HL-60/S4 (cell line): Measurements from ENCODE around the gene ABHD17B.
"Not testable (repeated sequence)": the region's sequence is repeated elsewhere in the genome, so short reads cannot be mapped to it uniquely, and the experiment has no call there.

Source experiments
- in situ Hi-C: fragments of 300-500 bp; cut with MboI; formaldehyde crosslinking; loops from 2 replicates; pipeline ENCODE4 v1.14.3; 2022; ENCODE audit warnings: low sequenced_read_pairs

Gene ABHD17B

DNA sequence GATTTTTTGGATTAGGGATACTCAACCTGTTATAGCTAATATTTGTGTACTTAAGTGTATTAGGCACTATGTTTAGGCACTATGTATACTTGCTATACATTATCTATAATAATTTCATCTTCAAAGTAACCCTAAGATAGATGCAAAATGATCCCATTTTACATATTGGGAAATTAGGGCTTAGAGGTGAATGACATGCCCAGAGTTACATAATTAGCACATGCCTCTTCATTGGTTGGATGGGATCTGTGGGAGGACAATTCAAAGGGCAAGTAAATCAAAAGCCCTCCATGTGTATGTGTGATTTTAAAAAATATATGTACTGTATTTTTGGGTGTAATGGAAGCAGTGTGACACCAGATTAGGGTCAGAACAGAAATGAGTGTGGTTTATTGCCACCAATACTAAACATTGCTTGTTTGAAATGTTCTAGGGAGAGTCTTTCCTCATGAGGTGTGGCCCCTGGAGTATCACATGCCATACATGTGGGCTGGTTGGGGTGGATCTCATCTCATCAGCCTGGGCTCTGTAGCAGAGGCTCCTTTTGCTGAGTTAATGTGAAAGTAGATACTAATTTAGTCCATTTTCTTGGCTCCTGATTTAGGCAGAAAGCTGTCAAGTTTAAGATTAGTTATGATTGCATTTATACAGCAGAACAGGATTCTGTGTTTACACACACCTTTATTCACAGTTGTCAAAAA, 6.0 kb upstream of the ABHD17B start:
- in situ Hi-C loops: no loop called here

DNA sequence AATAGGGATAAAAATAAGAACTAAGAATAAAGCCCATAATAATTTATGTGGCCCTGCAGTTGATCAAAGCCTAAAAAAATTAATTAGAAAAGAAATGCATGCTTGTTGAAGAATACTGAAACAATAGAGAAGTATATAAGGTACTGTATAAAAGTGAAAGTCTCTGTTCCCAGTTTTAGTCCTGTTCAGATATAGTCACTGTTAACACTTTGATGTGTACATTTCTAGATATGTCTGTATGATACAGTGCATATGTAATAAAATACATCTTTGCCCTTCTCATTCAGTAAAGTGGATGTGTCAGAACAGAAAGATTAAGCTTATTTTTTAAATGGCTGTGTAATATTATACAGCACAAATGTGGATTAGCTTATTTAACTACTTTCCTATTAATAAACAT, 4.5 kb upstream of the ABHD17B start:
- in situ Hi-C loops: no loop called here

DNA sequence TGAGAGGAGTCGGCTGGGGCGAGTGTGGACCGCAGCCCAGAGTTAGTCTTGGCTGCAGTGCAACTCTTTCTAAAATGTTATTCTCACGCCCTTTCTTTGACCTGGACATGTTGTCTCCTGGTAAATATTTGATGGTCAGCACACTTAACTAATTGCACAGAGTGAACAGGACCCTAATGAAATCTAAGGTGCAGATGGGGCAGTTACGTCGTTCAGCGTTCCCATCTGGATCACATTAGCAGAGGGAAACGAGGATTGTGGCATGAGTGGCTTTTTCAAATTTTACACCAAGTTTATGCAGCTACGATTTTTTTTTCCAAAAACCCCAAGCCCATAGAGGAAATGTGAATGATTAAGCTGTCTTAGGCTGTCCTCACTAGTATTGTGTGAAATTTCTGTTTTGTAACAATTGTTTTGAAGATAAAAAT, 929 bp upstream of the ABHD17B start:
- in situ Hi-C loops: no loop called here

DNA sequence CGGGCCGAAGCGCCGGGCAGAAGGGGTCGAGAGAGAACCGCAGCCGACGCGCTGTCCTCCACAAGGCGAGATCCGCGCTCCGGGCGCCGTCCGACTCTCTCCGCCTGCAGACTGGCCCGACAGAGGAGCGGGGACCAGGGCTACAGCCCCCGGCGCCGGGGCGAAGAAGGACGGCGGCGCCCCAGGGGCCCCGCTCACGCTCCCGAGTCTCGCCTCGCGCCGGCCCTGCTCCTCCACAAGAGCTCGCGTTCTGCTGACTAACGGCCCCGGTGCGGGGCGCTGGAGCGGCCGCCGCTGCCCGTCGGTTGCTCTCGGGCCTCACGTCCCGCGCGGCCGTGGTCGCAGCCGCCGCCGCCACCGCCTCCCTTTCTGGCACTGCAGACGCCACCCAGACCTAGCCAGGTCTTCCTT, 338 bp downstream of the ABHD17B start:
- in situ Hi-C loops: no loop called here

DNA sequence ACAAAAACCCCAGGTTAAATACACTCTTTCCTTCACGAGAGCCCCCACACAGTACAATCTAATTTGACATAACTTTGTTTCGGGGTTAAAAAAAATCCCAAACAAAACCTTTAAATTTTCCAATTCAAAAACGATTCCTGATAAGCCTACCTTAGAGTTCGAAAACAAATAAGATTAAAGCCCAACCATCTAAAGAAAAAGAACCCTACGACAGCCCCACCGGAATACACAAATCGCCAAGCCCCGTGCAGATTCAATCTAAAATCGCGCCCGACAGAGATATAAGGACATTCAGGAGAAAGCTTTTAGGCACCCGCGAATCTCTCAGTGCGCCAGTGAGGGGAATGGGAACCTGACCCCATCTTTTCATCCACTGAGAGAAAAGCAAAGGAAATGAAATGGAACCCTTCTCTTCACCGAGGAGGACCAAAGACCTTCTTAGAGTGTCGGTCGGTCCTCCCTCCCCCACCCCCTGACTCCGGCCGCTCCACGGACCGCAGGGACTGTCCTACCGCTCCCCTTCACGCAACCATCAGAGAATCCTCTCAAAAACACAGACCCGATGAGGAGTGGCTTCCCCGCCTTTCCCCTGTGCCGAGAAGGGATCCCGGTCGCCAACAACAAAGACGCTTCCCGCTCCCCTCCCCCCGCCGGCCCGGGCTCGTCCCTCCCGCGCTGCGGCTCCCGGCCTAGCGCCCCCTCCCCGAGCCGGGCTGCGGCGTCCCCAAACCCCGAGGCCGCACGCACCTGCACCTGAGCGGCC, 925 bp downstream of the ABHD17B start:
- in situ Hi-C loops: no loop called here

DNA sequence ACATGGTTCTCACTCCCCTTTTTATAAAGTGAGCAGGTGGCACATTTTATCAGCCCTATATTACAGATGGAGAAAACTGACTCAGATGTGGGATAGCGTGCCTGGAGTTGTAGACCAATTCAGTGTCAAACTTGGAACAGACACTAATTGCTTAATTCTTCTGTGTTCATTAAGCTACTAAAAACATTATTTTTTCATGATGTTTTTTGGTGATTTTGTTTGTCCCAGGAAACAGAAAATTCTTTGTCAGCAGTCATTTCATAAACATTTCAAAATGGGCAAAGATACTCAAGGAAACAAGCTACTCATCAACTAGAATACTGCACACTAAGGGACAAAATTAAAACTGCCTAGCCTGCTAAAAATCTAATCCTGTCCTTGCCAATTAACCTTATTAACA, 2.2 kb downstream of the ABHD17B start:
- in situ Hi-C loops: no loop called here

DNA sequence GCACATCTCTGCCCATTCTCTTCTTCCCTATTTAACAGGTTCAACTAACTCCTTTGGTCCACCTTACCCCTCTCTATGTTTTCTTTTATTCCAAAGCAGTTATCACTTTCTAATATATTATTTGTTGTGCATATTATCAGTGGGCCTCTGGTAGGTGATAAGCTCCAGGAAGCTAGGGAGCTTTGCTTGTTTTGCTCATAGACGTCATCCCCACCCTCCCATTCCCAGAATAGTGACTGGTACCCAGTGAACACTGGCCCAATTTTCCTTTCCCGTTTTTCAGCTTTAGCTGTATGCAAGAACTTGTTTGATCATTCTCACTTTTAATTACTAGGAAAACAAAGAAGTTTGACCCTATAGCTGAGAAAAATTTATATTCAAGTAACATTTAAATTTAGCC, 6.9 kb downstream of the ABHD17B start:
- in situ Hi-C loops: no loop called here

DNA sequence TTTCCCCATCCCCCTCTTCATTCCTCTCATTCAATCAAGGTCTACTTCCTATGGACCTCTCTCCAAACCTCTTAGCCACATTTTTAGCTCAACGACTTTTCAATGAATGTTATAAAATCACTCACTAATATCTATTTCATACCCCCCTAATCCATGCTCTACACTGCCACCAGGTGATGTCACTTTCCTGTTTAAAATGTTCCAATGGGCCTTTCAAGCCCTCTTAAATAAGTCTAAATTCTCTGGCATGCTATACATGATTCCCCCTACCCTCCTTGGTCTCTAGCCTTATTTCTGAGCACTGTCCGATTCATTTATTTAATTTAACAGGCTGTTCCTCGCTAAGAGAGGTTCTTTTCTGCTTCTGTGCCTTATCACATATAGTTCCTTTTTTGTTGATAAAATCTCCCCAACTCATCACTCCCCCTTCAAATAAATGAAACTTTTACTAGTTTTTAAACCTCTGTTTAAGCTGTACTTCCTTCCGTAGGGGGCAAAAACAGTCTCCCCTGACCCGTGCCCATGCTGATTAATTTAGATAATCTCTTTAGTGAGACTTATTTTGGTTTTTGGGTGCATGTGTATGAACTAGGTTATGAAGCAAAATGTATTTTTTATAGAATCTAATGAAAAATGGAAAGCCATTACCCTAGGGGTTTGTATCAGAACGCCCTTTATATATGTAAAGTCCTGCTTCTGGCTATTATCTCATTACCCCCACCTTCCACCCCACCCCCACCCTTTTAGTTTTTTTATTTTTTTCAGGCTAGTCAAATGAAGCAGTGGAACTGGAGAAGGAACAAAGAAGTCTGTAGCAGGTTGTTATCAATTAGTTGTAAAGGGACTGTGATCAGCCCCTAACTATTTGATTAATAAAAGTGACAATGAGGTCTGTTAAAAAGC, 9.0 kb downstream of the ABHD17B start:
- in situ Hi-C loops: no loop called here

DNA sequence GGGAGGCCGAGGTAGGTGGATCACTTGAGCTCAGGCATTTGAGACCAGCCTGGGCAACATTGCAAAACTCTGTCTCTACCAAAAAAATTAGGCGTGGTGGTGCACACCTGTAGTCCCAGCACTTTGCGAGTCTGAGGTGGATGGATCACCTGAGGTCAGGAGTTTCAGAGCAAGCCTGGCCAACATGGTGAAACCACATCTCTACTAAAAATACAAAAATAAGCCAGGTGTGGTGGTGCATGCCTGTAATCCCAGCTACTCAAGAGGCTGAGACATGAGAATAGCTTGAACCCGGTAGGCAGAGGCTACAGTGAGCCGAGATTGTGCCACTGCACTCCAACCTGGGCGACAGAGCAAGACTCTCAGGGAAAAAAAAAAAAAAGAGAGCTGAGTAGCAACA, 12.2 kb downstream of the ABHD17B start:
- in situ Hi-C loops: not testable (repeated sequence)

DNA sequence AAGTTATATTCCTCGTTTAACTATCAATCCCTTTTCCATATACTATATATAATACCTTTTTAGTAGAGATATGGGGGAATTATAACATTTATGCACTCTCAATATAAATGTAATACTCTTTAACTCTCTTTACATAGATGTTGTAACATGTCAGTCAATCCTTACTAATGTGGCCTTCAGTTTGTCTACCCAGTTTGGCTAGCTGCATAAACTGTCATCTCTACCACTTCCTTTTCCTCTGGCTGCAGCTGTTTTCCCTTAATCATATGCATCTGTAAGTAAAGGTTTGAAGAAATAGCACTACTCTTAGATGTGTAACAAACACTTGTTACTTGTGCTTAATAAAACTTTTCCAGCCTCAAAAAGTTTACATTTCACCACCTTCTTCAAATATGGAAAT, 13.4 kb downstream of the ABHD17B start:
- in situ Hi-C loops: no loop called here

DNA sequence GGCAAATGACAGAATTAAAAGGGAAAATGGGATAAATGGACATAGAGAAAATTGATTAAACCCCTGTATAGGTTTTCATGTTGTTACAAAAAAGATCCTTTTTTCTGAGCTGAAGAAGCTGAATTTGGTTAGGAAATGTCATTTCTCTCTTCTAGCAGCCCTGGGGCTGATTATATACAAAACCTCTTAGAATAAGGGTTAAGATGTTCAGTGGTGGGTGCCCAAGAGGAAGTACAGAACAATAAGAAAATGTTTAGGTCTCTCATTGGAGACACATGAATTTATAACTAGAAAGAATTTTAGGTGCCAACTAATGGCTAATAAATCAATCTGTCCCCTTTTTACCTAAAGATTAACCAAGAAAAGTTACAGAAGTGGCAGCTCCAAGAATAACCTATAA, 14.2 kb downstream of the ABHD17B start:
- in situ Hi-C loops: no loop called here

DNA sequence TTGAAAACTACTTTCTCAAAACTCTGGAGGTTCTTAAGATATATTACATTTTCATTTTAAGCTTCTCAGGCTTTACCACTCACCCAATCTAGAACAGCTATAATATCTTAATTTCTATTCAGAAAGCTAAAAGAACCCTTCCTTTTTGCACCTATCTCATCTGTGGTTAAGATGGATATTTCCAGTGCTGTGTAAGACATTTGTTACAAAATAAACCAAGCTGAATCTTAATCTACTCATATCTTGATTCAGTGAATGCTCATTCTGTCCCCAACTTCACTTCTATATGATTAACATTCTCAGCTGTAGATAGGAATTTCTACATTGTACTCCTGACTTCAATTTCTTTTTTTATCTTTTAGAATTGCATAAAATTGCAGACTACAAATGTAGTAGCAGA, 15.0 kb downstream of the ABHD17B start:
- in situ Hi-C loops: no loop called here

DNA sequence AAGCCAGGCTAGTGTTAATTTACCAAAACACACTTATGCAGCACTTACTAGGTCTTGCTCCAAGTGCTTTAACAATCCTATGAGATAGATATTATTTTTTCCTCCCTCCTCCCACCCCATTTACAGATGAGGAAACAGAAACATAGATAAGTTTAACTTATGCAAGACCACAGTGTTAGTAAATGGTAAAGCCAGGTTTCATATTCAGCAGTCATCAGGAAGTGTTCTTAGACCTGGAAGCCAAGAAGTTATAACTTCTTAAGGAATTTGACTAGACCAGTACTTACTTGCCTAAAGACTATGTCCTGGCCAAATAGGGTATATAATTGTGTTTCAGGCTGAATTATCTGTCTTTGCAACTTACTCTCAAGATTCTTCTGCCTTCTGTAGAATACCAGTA, 15.9 kb downstream of the ABHD17B start:
- in situ Hi-C loops: no loop called here

DNA sequence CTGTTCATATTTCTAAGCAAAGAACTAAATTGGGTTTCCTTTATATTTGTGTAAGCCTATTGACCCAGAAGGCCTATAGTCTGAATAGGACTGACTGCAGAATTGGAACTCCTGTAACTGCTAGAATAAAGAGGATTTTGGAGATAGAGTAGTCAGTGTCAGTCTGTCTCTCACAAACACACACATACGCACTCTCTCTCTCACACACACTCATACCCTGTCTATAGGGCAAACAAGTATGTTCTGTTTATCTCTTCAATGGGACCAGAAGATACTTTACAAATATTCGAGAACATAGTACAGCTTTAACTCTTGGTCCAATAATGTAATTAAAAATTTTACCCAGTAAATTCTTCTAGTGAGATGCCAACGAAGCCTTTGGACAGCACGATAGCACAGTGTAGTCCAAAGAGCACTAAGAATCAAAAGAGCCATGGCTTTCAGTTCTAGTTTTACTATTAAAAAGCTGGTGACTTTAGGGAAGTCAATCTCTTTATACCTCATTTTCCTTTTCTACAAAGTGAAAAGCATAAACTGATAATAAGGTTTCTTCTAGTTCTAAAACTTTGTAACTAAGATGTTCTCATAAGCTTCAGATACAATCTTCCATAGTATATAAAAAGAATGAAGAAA, 19.3 kb downstream of the ABHD17B start:
- in situ Hi-C loops: no loop called here

DNA sequence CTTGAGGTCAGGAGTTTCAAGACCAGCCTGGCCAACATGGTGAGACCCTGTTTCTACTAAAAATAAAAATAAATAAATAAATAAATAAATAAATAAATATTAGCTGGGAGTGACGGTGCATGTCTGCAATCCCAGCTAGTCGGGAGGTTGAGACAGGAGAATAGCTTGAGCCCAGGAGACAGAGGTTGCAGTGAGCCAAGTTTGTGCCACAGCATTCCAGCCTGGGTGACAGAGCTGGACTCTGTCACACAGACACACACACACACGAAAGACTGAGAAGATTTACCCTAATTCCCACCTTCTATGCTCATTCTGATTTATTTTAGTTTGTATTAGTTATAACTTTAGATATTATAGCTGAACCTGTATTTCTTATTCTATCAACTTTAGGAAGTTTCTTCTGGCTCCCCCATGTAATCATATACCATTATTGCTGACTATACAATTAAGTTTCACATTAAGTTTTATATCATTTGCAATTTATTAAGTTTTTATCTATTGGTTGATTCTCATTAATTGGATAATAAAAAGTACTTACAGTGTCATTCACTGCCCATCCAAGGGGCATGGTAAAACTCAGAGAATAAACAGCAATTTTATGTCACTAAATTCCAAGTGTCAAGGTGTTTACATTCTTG, 20.8 kb downstream of the ABHD17B start:
- in situ Hi-C loops: no loop called here

DNA sequence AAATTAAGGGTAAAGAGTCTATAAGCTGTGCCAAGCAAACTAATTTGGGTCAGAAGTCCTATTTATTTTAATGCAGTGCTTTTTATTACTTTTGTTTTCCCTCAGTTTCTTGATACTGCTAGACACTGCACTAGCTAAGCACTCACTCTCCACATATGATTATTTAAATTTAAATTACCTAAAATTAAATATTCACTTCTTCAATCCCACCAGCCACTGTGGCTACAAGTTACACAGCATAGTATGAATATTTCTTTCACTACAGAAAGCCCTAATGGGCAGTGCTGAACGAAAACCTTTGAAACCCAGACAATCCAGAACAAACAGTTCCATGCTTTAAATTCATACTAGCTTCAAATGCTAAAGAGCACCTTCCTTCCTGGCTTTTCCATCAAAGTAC, 23.6 kb downstream of the ABHD17B start:
- in situ Hi-C loops: no loop called here

DNA sequence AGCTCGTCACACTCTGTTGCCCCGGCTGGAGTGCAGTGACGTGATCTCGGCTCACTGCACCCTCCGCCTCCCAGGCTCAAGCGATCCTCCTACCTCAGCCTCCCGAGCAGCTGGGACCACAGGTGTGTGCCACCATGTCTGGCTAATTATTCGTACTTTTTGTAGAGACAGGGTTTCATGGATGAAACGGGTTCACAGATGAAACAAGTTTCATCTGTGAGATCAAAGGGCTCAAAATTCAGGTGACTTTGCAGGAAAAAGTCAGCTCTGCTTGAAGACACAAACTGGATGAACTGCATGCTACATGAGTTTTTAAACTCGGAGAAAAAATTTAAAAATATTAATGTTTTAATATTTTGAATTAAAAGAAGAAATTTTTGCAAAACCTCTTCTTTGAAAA, 24.5 kb downstream of the ABHD17B start:
- in situ Hi-C loops: no loop called here

DNA sequence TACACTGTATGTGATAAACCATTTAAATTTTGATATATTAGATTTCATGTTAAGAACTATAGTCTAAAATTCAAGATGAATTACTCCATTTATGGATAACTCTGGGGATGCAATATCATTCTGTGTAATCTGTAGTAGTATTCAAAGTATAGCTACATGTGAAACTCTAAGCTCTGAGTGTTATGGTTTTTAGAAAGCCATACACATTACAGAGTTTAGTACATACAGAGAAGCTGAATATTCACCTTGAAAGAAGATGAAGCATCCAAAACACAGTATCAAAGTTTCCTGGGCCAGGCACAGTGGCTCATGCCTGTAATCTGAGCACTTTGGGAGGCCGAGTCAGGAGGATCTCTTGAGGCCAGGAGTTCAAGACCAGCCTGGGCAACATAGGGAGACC, 25.0 kb downstream of the ABHD17B start:
- in situ Hi-C loops: no loop called here

DNA sequence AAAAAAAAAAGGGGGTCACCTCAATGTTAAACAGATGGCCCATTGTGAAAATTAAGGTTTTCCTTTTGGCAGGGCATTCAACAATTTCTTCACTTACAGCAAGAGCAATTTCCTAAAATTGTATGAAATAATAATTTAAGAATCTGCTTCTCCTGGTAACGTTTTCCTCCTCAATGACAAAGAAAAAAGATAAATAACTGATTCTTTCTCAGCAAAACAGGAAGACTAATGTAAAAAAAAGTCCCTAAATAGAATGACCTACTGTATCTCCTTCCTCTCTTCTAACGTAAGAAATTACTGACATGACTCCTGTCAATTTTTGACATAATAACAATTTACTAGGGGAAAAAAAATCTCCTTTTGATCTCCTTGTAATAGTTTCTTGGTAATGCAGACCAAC, 25.5 kb downstream of the ABHD17B start:
- in situ Hi-C loops: no loop called here

DNA sequence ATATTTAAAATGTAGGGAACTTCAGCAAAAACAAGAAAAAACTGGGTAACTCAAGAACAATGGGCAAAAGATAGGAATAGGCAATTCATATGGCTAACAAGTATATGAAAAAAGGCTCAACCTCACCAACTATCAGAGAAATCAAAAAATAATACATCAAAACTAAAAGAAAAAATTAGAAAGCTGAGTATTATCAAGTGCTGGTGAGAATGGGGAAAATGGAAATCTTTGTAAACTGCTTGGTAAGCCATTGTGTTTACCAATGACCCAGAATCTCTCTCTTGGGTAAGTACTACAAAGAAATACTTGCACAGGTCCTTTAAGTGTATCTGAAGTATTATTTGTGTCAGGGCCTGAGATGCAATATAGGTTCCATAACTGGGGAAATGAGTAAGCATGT, 27.0 kb downstream of the ABHD17B start:
- in situ Hi-C loops: no loop called here
